NCI-H1694 treated with DMSO at 0.1 percent for 48 hours (cell line): ENCODE measurements around the gene HLX.

Experiments used
- DNase-seq: peaks from one replicate; lab custom pipeline; 2025; lab: John Stamatoyannopoulos, UW

The HLX gene

GRCh38 chr1:220926146-220926545 lies 46.9 kb downstream of the HLX start:
- DNase-seq = no peak

GRCh38 chr1:220927442-220927841 lies 48.2 kb downstream of the HLX start:
- no peak for DNase-seq

GRCh38 chr1:220928320-220928719 lies 49.1 kb downstream of the HLX start:
- DNase-seq = no peak

GRCh38 chr1:220928725-220929300 lies 49.6 kb downstream of the HLX start:
- no peak for DNase-seq

GRCh38 chr1:220929304-220929703 lies 50.1 kb downstream of the HLX start:
- no peak for DNase-seq
